ENCODE results near the gene PYGM. TPM values are rescaled to one million over a fixed set of nuclear protein-coding genes. Genes with fewer than 3 reads are reported as not detected.

Gene PYGM
- polyA plus RNA-seq, 1 donor from 2014 or later = 2.0 TPM

DNA sequence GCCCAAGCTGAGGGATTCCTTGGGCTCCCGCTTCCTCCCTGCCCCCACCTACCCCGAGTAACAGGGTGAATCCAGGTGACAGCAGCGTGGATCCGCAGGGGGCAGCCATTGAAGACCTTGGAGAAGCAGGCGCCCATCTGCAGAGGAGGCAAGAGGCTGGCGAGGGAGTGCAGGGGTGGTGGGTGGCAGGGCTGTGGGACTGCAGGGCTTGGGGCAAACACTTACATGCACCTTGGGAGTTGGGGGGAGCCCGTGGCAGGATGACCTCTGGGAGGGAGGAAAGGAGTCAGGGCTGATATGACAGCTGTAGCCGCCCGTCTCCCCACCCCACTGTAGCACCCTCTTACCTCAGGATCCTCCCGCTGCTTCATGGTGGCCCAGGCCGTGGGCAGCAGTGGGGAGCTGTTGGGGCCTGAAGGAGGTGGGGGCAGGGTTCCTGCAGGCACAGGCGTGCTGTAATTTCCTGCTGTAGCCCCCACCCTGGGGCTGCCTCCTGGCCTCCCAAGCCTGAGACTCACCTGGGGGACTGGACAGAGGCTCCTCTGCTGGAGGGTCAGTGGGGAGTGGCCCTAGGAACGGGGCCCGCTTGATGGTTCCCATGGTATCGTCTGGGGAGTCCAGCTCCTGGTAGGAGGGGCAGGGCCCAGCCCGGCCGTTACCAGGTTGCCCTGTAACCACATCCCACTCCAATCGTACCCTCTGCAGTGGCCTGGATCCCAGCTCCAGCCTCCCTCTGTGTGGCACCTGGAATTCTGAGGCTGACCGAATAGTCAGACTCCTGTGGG lies 37.2 kb upstream of the PYGM start:
- Mint-ChIP-seq H3K4me1 (peaks cover 6 to 31% (median 22%) of the 10 kb centered on the region in 3 donors), H3K27ac (no peak overlapping the region), H3K27me3 (no peaks in the 10 kb centered on the region), H3K9me3 (no peaks in the 10 kb centered on the region), H3K36me3 (peaks cover 7% of the 10 kb centered on the region), H3K4me3 (no peak overlapping the region)

DNA sequence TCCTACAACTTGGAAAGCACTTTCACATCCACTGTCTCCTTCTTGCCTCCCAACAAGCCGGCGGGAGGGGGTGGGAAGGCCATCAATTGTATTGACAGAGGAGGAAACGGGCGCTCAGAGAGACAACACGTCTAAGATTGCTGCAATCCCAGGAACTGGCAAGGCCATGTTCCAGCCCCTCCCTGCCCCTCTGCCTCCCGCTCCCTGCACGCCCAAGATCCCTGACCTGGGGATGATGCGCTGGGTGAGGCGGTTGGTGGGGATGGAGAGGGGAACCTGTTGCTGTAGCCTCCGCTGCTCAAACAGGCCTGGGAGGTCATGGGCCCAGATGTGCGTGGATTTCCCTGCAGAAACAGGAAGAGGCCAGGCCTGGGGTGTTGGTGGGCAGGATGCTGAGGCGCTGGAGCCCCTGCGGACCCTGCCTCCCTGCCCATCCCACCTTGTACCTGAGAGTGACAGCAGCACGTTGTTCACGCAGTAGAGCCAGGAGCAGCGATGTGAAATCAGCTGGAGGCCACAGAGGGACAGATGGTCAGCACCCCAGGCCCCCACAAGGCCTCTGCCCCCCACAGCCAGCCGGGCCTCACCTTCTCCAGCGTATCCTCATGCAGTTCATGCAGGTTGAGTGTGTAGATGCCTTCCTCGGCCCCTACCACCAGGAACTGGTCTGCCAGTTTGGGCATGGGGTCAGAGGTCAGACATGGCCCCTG lies 36.4 kb upstream of the PYGM start:
- no peaks in the 10 kb centered on the region for H3K27me3 Mint-ChIP-seq
- H3K9me3 Mint-ChIP-seq = no peaks in the 10 kb centered on the region
- peaks cover 7% of the 10 kb centered on the region for H3K36me3 Mint-ChIP-seq
- peak overlapping the region in 1 of 3 donors; percentile 45 for H3K27ac Mint-ChIP-seq
- peaks cover 6 to 30% (median 22%) of the 10 kb centered on the region in 3 donors for H3K4me1 Mint-ChIP-seq
- H3K4me3 Mint-ChIP-seq = no peak overlapping the region

DNA sequence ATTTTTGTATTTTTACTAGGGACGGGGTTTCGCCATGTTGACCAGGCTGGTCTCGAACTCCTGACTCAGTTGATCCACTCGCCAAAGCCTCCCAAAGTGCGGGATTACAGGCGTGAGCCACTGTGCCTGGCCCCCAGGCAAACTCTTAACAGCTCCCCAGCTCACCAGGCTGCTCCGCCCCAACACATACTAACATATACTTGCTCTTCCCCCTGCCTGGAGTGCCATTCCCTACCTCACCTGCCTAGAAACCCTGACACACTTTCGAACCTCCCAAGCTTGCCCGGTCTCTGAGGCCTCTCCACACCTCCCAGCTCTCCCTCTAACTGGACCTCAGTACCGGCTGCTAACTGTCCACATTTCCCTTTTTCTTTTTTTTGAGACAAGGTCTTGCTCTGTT lies 34.8 kb upstream of the PYGM start:
- peak overlapping the region in 1 of 4 donors; percentile 58 for H3K4me3 Mint-ChIP-seq
- no peaks in the 10 kb centered on the region for H3K9me3 Mint-ChIP-seq
- peak overlapping the region in 1 of 3 donors; percentile 96 for H3K27ac Mint-ChIP-seq
- peaks cover 3% of the 10 kb centered on the region for H3K36me3 Mint-ChIP-seq
- peaks cover 2 to 19% (median 15%) of the 10 kb centered on the region in 3 donors for H3K4me1 Mint-ChIP-seq
- no peaks in the 10 kb centered on the region for H3K27me3 Mint-ChIP-seq

DNA sequence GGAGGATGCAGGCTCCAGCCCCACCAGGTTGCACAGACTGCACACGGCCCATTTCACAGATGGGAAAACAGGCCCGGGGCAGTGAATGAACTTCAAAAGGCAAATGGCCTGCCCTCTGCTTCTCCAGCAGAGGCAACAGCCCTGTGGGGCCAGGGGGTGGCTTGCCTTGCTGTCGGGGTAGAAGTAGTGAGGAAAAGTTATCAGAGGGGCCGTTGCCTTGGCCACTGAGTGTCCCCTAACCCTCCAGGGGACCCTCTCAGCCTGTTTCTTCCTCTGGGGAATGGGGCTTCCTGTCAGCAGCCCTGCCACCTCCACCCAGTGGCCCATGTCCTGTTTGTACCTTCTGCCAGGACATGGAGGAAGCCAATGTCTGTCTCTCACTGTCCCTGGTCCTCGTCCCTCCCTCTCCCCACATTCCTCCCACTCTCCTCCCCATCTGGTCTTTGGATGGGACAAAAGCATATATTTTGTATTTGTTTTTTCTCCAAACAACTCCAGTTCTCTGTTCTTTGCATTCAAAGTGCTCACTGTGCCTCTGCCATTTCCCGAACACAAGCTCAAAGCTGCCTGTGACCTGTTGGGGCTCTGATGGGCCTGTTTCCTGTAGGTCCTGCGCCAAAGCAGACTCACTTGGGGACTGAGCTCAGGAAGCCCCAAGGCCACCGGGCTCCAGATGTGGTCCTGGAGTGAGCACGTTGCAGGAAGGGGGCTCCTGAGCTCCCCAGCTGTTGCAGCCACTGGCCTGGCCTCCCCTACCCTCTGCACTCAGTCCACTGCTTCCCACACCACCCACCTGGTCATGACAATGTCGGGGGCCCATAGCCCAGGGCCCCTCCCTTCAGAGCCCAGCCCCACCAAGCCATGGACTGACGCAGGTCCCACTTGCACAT lies 33.7 kb upstream of the PYGM start:
- no peaks in the 10 kb centered on the region for H3K27me3 Mint-ChIP-seq
- no peaks in the 10 kb centered on the region for H3K9me3 Mint-ChIP-seq
- peak overlapping the region in 1 of 3 donors; percentile 96 for H3K27ac Mint-ChIP-seq
- peak overlapping the region in 1 of 4 donors; percentile 79 for H3K4me3 Mint-ChIP-seq
- H3K4me1 Mint-ChIP-seq = peaks cover 0 to 14% (median 9%) of the 10 kb centered on the region in 3 donors
- peaks cover 2% of the 10 kb centered on the region for H3K36me3 Mint-ChIP-seq

DNA sequence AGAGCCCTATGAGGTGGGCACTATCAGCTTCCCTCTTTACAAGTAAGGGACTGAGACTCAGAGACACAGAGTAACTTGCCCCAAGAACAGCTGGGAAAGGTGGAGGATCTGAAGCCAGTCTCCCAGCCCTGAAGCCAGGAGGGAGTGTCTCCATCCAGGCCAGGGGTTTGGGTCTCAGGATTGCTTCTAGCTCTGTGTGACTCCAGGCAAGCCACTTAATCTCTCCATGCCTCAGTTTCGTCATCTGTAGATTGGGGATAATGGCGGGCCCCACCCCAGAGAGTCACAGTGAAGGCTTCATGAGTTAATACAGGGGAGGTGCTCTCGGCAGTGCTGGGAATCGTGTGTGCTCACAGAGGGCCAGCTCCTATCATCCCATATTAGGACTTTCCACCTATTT lies 32.7 kb upstream of the PYGM start:
- no peaks in the 10 kb centered on the region for H3K9me3 Mint-ChIP-seq
- H3K27ac Mint-ChIP-seq = peak overlapping the region in 1 of 3 donors; percentile 32
- peaks cover 4 to 18% (median 17%) of the 10 kb centered on the region in 3 donors for H3K4me1 Mint-ChIP-seq
- no peak overlapping the region for H3K4me3 Mint-ChIP-seq
- no peaks in the 10 kb centered on the region for H3K27me3 Mint-ChIP-seq
- peaks cover 2% of the 10 kb centered on the region for H3K36me3 Mint-ChIP-seq

DNA sequence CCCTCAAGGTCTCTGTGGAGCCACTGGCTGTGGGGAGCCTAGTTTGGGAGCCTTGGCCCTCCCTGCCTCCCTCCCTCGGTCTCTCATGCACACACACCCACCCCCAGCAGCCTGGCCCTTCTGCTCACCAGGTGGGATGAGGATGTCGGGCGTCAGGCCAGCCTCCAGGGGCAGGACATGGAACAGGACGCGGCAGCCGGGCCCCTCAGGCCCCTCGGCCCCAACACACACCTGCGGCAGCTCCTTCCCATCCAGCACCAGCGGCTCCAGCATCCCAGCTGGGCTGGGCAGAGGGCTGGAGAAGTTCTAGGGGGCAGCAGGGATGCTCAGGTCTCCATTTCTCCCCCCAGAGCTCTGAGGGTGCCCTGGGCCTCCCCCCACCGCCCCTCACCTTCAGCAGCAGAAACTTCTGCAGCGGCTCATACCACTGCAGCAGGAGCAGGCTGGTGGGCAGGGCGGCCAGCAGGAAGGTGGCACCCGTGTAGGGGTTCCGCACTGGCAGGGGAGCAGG lies 32.1 kb upstream of the PYGM start:
- peaks cover 5 to 18% (median 18%) of the 10 kb centered on the region in 3 donors for H3K4me1 Mint-ChIP-seq
- H3K36me3 Mint-ChIP-seq = peaks cover 2% of the 10 kb centered on the region
- no peaks in the 10 kb centered on the region for H3K27me3 Mint-ChIP-seq
- H3K27ac Mint-ChIP-seq = no peak overlapping the region
- no peaks in the 10 kb centered on the region for H3K9me3 Mint-ChIP-seq
- no peak overlapping the region for H3K4me3 Mint-ChIP-seq

DNA sequence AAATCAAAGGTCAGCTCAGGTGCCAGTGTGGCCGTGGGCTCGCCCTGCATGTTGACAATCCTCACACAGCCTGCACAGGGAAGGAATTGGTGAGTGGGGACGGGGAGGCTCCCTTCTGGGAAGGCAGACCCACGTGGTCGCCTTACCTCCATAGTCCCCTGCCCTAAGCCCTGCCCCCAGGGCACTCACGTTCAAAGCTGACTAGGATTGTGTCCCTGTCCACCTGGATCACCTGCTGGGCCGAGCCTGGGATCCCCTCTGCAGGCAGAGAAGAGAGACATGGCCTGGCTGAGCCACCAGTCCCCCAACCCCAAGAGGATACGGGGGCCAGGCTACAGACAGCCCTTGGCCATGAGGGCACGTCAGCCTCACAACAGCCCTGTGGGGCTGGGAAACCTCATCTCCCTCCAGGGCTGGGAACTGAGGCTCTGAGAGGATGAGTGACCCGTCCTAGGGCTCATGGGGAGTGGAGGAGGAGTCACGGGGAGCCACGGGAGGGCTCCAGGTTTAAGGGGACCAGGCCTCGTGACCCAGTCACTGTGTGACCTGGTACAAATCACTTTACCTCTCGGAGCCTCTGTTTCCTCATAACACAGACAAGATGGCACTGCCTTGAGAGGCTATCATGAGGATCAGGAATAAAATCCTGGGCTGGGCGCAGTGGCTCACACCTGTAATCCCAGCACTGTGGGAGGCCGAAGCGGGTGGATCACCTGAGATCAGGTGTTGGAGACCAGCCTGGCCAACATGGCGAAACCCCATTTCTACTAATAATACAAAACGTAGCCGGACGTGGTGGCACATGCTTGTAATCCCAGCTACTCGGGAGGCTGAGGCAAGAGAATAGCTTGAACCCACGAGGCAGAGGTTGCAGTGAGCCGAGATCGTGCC lies 30.7 kb upstream of the PYGM start:
- Mint-ChIP-seq H3K4me1 (peaks cover 5 to 18% (median 16%) of the 10 kb centered on the region in 3 donors), H3K27me3 (no peaks in the 10 kb centered on the region), H3K9me3 (no peaks in the 10 kb centered on the region), H3K36me3 (peaks cover 2% of the 10 kb centered on the region), H3K27ac (peak overlapping the region in 1 of 3 donors; percentile 35), H3K4me3 (no peak overlapping the region)

DNA sequence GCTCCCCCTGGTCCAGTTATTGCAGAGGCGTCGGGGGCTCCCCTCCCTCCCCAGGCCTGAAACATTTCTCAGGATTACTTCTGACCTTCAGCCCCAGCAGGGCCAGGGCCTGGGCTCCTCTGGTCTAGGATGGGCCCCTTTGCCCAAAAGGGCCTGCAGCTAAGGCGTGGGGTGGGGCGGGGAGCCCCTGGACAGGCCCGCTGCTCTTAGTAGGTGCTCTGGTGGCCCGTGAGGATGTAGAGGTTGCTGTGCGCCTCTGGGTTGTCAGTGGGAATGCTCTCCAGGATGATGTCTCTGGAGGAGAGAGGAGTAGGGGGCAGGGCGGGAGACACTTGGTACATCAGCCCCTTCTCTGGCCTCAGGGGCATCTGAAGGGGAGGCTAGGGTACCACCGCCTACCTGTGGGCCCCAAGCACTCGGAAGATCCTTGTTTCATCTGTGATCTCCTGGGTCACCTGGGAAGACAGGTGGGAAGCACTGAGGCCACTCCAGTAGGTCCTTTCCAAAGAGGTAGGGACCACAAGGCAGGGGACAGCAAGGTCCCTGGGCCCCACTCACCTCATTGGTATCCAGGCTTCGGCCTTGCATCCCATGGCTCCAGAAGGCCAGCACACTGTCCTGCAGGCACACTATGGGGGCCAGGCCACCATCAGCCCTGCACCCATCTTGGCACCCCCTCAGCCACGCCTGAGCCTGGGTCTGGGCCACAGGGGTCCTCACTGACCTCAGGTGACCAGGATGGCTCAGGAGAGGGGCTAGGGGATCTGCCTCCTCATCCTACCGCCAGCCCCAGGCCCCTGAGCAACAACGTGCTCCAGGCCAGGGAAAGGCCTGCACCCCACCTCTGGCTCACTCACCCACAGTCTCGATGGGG lies 29.8 kb upstream of the PYGM start:
- peaks cover 1% of the 10 kb centered on the region for H3K36me3 Mint-ChIP-seq
- H3K4me1 Mint-ChIP-seq = peaks cover 9 to 22% (median 15%) of the 10 kb centered on the region in 3 donors
- H3K27me3 Mint-ChIP-seq = no peaks in the 10 kb centered on the region
- H3K4me3 Mint-ChIP-seq = no peak overlapping the region
- H3K27ac Mint-ChIP-seq = peak overlapping the region in 2 of 3 donors; percentile 35 to 71
- H3K9me3 Mint-ChIP-seq = no peaks in the 10 kb centered on the region

DNA sequence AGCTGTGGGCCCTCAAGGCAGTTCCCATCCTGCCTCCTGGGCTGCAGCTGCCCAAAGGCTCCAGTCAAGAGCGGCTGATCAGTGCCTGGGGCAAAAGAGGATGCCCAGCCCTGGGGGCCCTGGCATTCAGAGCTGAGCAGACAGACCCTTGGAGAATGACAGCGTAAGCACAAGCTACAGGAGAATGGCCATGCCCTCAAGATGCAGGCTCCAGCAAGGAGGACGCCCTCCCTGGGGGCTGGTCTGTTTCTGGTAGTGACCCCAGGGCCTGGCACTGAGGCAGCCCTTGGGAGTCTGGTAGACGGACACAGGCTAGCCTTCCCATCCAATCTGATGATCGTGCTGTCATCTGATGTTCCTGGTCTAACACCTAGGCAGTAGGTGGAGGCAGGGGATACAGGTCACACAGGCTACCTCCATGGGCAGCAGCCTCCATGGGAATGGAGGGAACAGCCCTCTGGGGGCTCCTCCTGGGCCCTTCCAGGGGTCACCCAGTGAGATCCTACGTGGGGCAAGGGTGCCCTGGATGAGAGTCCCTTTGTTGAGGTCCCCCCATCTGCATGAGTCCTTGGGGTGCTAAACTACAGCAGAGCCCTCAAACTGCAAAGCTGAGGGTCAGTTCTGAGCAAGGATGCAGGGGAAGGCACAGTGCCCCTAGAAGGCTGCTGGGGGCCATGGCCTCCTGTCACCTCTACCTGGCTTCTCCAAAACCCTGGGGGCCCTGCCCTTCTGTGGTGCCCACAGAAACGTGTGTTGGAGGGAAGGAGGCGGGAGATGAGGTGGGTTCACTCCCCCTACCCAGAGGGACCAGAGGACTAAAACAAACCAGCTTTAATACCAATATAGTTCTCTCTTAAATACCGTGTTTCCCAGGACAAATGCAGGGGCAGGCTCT lies 28.8 kb upstream of the PYGM start:
- H3K9me3 Mint-ChIP-seq = no peaks in the 10 kb centered on the region
- no peak overlapping the region for H3K4me3 Mint-ChIP-seq
- no peaks in the 10 kb centered on the region for H3K27me3 Mint-ChIP-seq
- peak overlapping the region in 1 of 3 donors; percentile 71 for H3K27ac Mint-ChIP-seq
- H3K36me3 Mint-ChIP-seq = no peaks in the 10 kb centered on the region
- peaks cover 9 to 17% (median 10%) of the 10 kb centered on the region in 3 donors for H3K4me1 Mint-ChIP-seq

DNA sequence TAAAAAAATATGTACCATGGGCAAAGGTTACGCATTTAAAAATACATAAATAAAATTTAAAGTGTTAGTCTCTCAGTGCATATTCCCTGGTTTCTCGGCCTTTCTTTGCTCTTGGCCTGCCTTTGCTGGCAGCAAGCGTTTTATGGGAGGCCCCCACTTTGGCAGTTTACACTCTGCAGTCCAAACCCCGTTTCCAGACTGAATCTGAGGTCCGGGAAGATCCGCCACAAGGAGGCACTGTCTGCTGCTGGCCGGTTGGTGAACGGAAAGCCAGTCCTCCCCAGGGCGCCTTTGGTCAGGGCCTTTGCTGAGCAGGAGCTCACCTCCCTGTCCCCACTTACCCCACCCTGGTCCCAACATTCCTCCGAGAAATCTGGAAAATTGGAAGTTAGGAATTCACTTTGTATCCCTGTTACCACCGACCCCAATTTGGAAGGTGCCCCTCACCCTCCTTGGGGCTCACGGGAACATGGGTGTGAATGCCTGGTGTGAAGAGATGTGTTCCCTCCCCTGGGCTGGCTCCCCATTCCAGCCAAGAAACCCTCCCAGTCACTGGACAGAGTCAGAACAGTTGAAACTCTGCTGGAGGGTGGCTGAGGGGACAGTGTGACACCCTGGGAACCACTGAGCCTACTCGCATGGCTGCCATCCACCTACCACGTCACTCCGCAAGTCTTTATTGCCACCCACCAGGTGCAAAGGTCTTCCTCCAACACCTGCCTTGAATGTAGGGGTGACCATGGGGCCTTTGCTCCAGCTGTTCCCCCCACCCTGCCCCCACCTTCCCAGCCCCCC lies 27.9 kb upstream of the PYGM start:
- Mint-ChIP-seq H3K4me3 (peak overlapping the region in 1 of 4 donors; percentile 61), H3K9me3 (no peaks in the 10 kb centered on the region), H3K36me3 (no peaks in the 10 kb centered on the region), H3K27ac (peak overlapping the region; percentile 73 to 93 (median 85)), H3K4me1 (peaks cover 12 to 19% (median 14%) of the 10 kb centered on the region in 3 donors), H3K27me3 (no peaks in the 10 kb centered on the region)

DNA sequence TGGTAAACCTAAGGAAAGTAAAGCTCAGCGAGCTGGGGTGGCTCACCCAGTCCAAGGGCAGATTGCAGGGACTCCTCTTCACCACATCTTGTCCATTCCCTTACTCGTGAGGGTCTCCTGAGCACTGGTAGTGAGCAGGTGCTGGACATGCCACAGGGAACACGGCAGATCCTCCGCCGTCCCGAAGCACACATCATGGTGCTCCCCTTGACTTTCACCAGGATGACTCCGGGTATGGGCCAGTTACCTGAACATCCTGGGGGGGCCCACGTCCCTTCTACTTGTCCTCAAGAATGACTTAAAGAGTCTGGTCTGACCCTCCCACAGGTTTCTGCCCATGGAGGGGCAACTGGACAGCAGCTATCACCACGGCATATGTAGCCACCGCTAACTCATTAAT lies 26.5 kb upstream of the PYGM start:
- no peaks in the 10 kb centered on the region for H3K36me3 Mint-ChIP-seq
- no peaks in the 10 kb centered on the region for H3K9me3 Mint-ChIP-seq
- H3K27ac Mint-ChIP-seq = peak overlapping the region in 1 of 3 donors; percentile 34
- H3K4me1 Mint-ChIP-seq = peaks cover 20 to 25% (median 21%) of the 10 kb centered on the region in 3 donors
- H3K27me3 Mint-ChIP-seq = no peaks in the 10 kb centered on the region
- H3K4me3 Mint-ChIP-seq = no peak overlapping the region
